ENCODE results near the gene C1QTNF5.
A peak's percentile ranks its signal among the peaks of the same experiment; 100 is the strongest.

The C1QTNF5 gene

GRCh38 chr11:119336744-119337469 lies 3.8 kb downstream of the C1QTNF5 start:
- no peak for DNase-seq

- no peak for DNase-seq
Measured at GRCh38 chr11:119335655-119336543, 4.8 kb downstream of the C1QTNF5 start.

DNA sequence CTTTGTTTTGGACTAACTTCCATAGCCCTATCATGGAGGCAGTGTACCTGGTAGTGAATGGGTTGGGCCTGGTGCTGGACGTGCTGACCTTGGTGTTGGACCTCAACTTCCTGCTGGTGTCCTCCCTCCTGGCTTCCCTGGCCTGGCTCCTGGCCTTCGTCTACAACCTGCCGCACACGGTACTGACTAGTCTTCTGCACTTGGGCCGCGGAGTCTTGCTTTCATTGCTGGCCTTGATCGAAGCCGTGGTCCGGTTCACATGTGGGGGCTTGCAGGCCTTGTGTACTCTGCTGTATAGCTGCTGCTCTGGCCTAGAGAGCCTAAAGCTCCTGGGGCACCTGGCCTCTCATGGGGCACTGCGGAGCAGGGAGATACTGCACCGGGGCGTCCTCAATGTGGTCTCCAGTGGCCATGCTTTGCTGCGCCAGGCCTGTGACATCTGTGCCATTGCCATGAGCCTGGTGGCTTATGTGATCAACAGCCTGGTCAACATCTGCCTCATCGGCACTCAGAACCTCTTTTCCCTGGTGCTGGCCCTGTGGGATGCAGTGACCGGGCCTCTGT lies 5.5 kb downstream of the C1QTNF5 start:
- no peak for DNase-seq

- peak; percentile 95 for DNase-seq
Measured at GRCh38 chr11:119334174-119334930, 6.3 kb downstream of the C1QTNF5 start, which contains the start of gene RNF26. TSS of gene RNF26 (plus strand) at chr11:119334527. CDS start at chr11:119335123, 596 bp downstream.

- DNase-seq = no peak
Measured at GRCh38 chr11:119332111-119332765, 8.4 kb downstream of the C1QTNF5 start.

- no peak for DNase-seq
Measured at GRCh38 chr11:119330237-119330636, 10.4 kb downstream of the C1QTNF5 start.

DNA sequence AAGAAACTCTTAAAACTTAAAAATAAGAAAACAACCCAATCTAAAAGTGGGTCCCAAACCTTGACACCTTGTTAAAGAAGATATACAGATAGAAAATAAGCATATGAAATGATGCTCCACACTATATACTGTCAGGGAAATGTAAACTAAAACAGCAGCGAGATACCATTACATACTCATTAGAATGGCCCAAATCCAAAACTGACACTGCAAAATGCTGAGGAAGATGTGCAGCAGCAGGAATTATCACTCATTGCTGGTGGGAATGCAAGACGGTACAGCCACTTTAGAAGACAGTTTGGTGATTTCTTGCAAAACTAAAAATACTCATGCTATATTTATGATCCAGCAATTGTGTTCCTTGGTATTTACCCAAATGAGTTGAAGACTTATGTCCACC lies 11.4 kb downstream of the C1QTNF5 start:
- no peak for DNase-seq

DNA sequence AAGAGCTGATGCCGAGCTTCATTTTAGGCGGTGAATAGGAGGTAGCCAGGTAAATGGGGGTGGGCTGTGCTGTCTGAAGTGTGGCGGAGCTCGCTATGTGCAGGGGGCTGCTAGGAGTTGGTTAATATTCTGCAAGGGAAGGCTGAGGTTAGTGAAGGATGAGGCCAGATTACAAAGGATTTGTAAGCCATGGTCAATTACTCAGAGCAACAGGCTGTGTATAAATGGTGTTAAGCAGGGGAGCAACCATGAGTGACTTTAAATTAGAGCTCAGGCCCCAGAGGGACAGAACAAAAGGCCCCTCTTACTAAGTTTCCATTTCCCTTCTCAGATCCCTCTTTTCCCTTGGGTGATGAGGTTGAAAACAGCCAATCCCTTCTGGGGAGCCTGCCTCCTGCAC lies 16.5 kb downstream of the C1QTNF5 start:
- no peak for DNase-seq

DNA sequence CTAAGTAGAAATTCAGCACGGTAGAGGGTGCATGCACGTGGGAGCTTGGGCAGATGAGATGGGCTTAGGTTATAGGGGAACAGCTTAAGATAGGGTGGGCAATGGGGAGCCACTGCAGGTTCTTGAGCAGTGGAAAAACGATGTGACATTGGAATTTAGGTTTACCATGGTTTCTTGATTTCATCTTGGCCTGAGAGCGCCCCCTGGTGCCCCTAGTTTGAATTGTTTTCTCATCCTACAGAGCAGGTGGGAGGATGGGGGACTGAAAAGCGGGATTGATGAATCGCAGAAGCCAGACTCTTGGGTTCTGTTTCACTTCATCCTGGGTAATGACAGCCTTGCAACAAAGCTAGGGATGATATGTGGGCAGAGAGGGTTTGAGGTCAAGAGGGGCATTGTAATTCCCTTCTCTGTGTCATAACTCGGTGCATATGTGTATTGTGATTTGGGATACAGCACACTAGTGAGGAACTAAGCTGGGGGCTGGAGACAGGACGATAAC lies 17.1 kb downstream of the C1QTNF5 start:
- DNase-seq = peak; percentile 34

DNA sequence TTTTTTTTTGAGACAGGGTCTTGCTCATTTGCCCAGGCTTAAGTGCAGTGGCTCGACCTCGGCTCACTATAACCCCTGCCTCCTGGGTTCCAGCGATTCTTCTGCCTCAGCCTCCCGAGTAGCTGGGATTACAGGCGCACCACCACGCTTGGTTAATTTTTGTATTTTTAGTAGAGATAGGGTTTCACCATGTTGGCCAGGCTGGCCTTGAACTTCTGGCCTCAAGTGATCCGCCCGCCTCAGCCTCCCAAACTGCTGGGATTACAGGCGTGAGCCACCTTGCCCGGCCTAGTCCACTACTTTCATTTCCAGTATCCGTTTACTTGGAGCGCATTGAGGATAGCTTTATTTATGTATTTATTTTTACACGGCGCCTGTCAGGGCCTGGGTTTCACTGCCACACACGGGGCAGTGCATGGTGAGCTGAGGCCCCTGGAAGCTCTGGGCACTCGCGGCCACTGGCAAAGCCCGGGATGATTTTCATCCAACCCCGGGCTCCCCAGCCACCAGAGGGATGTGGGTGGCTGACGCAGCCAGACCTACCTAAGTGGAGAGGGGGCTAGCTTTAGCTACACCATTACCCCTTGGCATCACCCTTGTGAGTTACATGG lies 17.7 kb downstream of the C1QTNF5 start:
- DNase-seq = no peak

DNA sequence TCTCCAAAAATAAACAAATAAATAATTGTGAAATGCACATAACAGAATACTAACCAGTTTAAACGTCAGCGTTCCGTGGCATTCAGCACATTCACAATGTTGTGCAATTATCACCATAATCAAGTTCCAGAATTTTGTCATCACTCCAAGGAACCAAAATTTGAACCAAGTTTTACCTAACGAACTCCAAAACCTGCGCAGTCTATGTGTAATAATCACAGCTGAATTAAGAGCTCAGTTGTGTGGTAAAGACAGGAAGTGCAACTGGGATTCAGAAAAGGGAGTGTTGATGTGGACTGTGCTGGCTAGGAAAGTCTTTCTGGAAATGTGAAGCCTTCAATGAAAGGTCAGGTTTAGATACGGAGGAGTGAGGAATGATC lies 18.3 kb downstream of the C1QTNF5 start:
- no peak for DNase-seq

- DNase-seq = no peak
Measured at GRCh38 chr11:119320776-119321524, 19.7 kb downstream of the C1QTNF5 start.

- no peak for DNase-seq
Measured at GRCh38 chr11:119320240-119320775, 20.4 kb downstream of the C1QTNF5 start.

GRCh38 chr11:119319700-119320239 lies 20.9 kb downstream of the C1QTNF5 start:
- no peak for DNase-seq

DNA sequence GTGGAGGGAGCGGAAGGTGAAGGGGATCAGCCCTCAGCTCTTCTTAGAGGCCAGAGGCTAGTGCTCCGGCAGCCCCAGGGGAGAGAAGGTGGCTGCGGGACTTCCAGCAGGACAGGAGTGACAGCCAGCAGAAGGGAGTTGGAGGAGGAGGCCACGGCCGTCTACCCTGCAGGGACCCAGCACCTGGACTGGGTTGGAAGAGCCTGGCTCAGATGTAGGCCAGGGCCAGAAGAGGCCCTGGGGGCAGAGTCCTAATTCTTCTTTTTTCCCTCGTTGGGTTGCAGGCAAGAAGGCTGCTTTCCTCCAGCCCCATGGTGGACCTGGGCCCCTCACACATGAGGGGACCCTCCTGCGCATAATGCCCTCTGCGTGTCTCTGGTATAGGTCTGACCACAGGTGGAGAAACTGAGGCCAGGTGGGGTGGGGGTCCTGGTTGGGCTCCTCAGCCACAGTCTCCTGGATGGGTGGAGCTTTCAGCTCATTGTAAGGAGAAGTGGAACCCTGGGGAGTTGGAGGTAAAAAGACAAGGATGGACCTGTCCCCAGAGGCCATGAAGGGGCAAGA lies 21.5 kb downstream of the C1QTNF5 start:
- no peak for DNase-seq

DNA sequence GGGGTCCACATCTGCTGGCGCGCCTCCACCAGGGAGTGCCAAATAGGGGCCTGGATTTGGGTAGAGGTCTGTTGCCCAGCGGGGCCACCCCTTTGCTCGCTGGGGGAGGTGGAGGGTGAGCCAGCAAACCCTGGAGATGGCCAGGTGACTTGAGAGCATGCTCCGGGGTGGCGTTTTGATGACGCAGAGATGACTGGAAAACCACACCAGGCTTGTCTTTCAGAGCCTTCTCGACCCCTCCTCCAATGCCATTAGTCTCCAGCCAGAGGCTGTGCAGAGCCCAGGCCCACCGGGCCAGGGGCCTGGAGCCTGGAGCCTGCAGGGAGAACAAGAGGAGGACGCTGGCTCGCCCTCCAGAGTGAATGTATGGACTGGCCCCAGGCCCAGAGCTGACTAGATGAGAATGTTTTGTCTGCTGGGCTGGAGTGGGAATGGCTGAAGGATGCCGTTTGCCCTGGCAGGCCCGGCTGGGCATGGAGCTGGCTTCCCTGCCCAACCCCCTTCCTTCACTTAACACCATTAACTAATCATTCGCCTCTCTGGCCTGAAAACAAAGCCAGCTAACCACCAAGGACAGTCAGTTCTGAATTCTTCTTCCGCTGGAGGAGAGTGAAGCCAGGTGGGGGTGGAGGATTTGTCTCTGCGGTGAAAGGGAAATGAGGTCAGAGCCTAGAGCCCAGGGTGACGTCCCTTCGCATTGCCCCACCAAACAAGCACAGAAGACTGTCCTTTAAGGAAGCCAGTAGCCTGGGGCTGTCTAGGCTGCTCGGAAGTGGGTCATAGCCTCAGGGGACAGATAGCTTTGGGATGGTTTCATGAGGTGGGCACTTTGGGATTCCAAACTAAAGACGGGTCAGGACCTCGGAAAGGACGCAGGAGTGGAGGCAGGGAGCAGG lies 22.2 kb downstream of the C1QTNF5 start:
- DNase-seq = no peak

DNA sequence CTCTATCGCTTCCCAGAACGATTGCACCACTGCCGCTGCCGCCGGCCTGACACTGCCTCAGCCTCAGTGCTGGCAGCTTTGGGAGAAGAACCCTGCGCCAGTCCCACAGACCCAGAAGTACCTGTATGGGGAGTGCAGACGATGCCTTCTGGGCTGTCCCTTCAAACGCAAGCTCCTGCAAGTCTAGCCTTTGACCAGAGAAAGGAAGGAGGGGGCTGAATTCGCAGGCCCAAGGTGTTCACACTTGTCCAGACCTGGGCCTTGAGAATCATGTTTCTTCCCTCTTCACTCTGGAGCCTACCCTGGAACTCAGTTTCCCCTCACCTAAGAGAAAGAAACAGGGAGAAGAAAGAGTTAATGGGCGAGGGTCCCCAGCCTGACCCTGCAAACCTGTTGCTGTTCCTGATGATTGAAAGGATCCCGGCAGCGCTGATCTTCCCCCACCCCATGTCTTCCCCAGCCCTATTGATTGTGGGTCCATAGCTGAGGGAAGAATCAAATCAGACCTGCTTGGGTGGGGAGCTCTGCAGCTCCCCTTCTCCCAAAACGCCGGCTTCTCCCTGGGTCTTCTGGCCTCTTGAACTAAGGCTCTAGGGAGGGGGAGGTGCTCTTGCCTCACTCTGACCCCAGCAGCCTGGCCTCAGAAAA lies 23.0 kb downstream of the C1QTNF5 start:
- no peak for DNase-seq

Data from NCI-H1436 treated with DMSO at 0.1 percent for 48 hours (cell line).